PC-9 (cell line): Measurements from ENCODE around the gene DOCK11.

ENCODE experiments used
- CTCF ChIP-seq: fragments of 200-600 bp; sonication (generic); conservative IDR thresholded peaks from 2 replicates; pipeline ENCODE4 v1.6.1; 2017; ENCODE audit warnings: mixed run types, antibody characterized with exemption, mild to moderate bottlenecking, moderate library complexity
- EZH2 ChIP-seq: fragments of 200-600 bp; sonication (generic); IDR thresholded peaks from 2 replicates; pipeline ENCODE4 v1.8.0; 2017; ENCODE audit warnings: antibody characterized with exemption, low read depth

GRCh38 chrX:118519411-118520215 lies 24.0 kb downstream of the DOCK11 start:
- no peak for TF ChIP-seq CTCF
- TF ChIP-seq EZH2: no peak
